GM12874 (cell line): ENCODE measurements around the gene BBS9.

Source experiments
- TF ChIP-seq, protein P1 (sequence below): IDR thresholded peaks from 2 replicates; pipeline ENCODE4 v1.5.1; 2011; ENCODE audit warnings: low read depth, mild to moderate bottlenecking, control low read depth, low read length, moderate library complexity; ENCODE audit not compliant: insufficient read depth

Gene BBS9

DNA sequence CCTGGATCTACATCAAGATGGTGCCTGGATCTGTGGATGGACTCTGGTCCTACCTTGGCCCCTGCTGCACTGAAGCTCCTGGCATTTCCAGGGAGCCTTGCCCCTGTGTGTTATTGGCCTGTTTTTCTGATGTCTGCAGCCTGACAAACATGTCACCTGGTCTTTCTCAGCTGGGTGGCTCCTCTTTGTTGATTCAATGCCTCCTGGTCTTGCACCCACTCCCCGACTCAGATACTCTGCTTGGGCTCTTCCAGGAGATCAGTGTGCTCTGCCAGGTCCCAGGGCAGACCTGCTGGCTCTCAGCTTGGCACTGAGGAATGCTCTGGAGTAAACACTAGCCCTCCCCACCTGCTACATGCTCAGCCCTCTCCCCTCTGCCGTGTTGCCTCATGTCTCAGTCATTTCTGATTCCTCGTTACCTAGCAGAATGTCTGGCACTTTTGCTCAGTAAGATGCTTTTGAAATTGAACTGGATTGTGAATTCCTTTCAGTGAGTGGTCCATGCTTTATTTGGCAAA lies 522.7 kb downstream of the BBS9 start:
- TF ChIP-seq, protein P1, sequence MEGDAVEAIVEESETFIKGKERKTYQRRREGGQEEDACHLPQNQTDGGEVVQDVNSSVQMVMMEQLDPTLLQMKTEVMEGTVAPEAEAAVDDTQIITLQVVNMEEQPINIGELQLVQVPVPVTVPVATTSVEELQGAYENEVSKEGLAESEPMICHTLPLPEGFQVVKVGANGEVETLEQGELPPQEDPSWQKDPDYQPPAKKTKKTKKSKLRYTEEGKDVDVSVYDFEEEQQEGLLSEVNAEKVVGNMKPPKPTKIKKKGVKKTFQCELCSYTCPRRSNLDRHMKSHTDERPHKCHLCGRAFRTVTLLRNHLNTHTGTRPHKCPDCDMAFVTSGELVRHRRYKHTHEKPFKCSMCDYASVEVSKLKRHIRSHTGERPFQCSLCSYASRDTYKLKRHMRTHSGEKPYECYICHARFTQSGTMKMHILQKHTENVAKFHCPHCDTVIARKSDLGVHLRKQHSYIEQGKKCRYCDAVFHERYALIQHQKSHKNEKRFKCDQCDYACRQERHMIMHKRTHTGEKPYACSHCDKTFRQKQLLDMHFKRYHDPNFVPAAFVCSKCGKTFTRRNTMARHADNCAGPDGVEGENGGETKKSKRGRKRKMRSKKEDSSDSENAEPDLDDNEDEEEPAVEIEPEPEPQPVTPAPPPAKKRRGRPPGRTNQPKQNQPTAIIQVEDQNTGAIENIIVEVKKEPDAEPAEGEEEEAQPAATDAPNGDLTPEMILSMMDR = no peak

DNA sequence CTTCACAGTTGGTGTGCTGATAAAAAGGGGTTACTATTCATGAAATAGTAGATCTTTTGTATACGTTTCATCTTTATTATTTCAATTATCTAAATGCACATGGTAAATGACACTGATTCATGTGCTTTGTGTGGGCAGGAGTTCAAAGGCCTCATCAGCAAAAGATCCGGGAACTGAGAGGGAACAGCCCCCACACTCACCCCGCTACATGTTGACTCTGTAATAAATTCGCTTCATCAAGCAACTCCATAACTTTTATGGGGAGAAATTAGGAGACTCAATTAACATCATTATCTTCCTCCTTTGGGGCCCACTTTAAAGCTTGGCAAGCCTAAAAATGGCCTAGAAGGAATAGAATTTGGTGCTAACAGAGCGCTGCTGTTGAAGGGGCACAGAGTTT lies 525.3 kb downstream of the BBS9 start:
- TF ChIP-seq, protein P1 = no peak
